Stimulated activated CD8-positive, alpha-beta memory T cell treated with anti-CD3 and anti-CD28 coated beads, Interleukin-7, amount 100 ng/mL, for 1 hour (primary cell): Measurements from ENCODE around the gene CSF1.

Source experiments
- DNase-seq, 2 donors: peaks; one replicate each; pipeline ENCODE4 v3.0.0-alpha.2; 2020; ENCODE audit warnings: low read depth in 2 of 2

The CSF1 gene

DNA sequence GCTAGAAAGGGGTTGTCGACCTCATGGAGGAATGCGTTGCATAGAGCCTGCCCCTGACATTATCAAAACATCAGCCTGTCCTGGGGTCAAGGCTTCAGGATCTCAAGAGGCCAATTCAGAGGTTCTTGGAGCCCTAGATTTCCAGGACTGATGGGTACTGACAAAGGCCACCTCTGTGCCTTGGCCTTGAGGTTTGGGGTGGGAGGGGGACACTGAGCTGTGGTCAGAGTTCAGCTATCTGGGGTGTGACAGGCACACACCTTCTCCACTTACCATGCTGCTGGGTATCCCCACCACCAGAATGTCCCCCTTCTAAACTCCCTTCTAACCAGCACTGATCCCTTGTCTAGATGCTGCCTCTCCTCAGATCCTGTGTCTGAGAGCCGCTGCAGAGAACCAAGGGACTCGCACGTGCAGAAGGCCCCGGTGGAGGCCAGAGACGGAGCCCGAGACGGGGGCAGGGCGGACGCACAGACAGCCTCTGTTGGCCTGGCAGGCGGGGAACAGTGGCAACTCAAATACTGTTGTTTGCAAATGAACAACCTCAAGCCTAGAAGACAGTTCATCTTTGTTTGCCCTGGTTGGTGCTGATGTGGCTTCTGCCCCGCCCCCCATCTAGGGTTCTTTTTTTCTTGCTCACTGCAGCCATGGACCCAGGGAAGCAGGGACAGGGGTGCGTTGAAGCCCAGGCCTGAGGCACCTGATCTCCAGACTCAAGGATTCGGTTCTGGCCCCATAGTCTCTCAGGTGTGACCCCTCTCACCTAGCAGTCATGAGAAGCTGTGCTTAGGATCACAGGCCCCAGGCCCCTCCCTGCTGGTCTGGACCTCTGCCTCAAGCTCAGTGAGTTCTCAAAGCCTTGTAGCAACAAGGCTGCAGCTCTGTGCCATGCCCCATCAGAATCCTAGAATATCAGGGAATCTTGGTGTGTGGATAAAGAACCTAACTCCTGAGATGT, 28.1 kb upstream of the CSF1 start:
- no peak for DNase-seq

DNA sequence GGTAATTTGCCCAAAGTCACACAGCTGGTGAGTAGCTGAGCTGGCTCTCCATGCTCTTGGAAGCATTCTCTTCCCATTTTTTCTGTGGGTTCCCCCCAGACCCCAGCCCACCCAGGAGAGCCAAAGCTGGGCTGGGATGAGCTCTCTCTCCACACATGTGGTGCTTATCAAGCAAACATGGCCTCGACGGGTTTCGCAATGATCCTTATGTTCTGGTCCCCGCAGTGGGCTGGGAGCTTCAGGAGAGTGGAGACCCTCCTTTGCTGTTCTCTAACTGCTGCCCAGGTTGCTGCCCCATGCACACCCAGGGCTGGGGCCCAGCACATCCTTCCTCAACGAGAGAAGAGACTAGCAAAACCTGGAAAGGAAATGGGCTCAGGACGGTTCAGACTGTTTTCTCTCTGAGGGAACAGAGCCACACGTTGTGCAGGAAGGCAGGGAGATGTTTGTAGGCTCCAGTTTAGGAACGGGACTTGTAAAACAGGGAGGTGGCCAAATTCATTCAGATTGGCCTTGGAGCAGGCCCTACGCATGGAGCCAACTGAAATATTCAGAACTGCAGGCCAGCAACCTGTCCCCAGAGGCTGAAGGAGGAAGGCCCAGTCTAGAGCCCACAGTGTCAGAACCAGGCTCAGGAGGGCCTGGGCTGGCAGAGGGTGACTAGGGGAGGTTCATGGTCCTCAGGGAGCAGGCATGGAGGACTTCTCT, 27.2 kb upstream of the CSF1 start:
- no peak for DNase-seq

DNA sequence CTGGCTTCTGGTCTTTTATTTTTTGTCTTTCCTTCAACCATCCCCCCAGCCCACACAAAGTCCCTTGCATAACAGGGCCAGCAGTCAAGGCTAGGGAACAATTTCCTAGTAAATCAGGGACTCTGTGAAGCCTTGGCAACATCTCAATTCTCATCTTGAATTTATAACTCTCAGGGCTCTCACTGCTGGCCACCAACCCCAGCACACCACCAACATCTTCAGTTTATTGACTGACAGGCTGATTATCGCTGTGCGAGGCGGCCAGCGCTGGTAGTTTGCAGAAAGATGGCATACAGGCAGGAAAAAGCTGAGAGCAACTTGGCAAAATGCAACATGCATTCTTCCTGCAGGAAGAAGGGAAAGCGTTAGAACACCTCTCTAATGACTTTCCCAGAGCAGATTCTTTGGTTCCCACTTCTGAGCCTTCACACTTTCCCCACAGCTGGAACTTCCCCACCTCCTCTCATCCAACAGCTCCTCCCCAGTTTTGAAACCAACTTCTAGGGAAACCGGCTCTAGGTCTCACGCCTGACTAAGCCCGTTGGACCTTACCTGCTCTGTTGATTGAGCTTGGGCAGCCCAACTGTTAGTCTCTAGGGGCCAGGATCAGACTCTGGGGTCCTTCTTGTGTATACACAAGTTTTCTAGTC, 26.3 kb upstream of the CSF1 start:
- DNase-seq, result no peak

DNA sequence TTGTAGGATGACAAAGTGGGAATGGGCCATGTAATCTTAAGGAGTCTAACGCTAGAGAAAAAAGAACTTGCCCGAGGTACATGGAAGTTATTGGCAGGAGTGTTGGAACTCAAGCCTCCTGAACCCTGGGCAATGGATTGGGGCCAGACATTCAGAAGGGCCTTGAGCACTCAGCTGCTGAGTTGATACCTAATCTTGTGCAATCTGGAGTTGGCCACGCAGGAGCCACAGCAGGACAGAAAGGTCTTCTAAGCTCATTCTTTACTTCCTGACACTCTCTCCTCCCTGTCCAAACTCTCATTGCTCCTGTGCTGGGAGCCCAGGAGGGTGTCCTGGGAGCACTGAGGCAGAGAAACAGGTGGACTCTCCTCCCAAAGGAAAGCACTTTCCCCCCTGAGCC, 25.1 kb upstream of the CSF1 start:
- DNase-seq, result no peak

DNA sequence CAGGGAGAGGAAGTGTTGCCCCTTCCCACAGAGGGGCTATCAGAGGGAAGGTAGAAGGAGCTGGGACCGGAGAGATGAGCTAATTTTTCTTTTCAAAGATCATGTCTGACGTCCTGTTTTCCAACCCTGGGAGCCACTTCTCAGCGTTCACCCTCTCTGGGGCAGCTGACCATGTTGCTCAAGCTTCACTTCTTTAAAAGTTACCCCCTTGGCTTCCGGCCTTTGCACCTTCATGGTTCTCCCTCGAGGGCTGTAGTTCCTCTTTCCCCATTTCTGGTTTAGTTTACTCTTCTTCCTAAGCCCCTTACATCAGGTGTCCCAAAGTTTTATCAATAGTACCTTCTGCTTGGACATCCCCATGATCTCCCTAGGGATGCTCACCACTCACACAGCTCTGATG, 23.8 kb upstream of the CSF1 start:
- no peak for DNase-seq

DNA sequence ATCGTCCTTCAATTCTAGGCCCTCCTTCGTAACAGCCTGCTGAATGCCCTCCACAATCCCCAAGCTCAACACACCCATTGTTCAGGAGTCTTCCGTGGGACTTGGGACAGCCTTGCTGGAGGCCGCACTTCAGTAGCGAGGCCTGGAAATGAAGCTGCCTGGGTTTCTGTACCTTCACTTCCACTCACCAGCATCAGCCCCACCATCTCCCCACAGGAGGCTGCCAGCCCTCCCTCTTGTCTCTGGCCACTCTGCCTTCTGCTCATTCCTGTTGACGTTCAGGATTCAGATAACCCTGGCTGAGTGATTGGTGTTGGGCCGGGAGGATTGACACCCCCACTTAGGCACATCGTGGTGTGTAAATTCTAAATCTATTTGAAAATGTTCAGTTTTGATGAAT, 23.4 kb upstream of the CSF1 start:
- no peak for DNase-seq

DNA sequence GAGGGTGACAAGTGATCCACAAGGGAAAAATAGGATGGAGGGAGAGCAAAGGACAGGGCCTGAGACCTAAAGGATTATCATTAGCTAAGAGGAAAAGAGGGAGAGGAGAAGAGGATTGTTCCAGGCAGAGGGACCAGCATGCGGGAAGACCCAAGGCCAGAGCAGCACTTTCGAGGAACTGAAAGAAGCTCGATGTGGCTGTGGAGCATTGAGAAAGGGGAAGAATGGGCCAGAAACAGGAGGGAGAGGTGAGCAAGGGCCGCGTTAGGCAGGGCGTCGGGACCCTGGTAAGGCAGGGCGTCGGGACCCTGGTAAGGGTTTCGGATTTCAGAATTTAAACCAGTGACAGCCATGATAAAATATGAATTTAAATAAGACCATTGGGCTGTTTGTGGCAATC, 22.8 kb upstream of the CSF1 start:
- no peak for DNase-seq

DNA sequence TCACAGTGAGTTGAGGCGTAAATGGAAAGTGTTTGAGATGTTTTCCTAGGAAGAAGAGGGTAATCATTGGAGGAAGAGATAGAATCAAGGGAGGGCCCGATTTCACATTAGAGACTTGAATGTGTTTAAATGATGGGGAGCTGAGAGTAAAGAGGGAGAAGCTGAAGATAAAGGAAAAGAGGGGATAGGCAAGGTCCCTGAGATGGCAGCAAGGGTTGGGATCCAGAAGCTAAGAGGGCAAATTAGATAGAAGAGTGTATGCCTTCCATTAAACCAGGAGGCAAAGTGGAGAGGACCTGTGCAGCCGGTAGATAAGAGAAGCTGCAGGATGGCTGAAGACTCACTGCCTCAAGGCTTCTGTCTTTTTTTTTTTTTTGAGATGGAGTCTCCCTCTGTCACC, 21.6 kb upstream of the CSF1 start:
- no peak for DNase-seq

DNA sequence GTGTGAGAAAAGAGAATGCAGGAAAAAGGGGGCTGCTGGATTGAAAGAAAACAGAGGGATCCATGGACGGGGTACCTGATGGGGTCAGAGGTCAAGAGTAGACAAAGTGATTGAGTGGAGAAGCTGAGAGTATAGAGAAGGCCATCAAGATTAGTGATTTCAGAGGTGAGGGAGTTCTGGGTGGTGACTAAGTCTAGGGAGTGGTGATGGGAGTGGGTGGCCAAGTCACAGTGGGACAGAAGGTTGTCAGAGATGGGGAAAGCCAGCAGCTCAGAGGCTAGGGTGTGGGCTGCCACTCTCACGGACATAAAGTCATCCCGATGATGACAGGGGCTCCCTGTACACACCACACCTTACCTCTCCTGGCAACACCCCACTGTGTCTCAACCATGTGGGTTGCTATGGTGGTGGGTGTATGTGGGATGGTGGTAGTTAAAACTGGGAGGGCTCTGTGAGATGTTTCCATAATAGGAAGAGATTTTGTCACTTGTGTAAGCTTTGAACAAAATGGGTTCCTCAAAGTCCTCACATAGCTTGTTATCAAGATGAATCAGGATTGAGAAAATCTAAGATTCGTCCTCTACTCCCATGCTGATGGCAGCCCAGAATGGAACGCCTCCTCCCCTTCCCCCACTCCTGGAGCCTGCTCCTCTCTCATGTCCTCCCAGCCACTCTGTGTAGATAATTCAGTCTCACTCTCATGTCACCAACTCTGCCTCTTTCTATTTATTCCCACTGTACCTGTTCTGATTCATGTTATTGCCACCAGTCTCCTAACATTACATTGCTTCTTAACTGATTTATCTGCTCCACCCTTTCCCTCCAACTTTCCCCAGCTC, 20.3 kb upstream of the CSF1 start:
- DNase-seq, result no peak

DNA sequence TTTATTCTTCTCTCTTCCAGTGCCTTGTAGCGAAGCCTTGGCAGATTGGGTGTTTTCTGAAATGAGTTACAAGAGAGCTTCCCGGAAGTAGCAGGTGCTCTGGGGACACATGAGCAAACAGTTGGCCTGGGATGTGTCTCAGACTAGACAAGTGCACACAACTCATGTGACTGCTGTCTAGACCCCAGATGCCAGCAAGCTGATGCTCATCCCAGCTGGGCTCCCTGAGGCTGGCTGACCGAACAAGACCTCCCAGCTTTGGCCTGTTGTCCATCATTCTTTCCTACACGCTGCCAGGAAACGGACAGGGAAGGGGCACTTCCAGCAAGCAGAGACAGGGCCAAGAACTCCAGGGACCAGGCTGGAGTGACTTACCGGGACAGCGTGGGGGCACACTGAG, 18.7 kb upstream of the CSF1 start:
- no peak for DNase-seq

DNA sequence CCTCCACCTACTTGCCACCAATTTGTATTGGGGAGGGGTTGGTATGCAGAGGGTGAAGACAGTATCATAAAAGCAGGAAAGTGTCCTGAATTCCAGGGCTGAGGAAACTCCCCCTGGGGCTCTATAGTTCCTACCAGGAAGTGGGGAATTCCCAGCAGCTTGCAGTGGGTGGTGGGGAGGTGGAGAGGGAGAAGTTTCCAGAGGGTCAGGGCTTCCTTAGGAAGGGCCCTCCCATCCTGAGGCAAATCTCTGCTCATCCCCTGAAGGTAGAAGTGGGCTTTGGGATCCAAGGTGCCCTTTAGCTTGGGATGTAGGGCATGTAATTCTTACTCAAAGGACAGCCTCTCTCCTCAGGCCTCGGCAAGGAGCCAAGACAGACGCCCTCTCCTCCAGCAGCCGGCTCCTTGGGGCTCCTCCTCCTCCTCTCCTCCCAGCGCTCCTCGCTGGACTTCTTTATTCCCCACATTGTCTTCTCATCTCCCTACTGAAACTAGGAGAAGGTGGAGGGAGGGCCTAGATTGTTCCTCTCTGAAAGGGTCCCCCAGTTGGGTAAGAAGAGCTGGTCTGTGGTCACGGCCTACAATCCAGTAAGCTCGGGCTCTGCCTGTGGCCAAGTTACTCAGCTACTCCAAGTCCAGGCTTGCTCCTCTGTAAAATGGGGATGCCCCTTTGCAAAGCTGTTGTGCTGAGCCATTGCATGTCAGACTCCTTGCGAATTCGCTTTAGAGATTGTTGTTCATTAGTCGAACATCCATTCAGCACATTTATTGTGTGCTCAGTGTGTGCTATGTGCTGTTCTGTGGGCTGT, 17.9 kb upstream of the CSF1 start:
- no peak for DNase-seq

DNA sequence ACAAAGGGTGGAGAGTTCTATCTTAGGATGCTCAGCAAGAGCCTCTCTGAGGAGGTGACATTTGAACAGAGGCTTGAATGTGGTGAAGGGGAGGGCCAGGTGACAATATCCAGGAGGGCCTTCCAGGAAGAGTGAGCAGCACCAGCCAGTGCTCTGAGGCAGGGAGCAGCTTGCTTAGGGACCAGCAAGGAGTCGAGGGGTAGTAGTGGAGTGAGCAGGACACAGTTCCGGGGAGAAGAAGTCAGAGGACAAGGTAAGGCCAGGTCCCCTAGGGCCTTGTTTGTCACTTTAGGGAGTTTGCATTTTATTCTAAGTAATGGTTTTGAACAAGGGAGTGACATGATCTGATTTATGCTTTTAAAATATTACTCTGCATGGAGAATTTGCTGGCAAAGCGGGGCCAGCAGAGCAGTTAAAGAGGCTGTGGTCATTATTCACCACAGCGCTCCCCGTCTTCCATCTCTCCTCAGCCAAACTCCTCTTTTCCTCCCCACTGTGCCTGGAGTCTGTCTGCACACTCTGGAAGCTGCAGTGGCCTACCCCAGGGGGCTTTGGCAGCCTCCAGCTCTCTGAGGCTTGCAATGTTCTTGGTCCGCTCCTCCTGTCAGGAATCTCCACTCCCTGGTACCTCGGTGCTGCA, 17.0 kb upstream of the CSF1 start:
- no peak for DNase-seq

DNA sequence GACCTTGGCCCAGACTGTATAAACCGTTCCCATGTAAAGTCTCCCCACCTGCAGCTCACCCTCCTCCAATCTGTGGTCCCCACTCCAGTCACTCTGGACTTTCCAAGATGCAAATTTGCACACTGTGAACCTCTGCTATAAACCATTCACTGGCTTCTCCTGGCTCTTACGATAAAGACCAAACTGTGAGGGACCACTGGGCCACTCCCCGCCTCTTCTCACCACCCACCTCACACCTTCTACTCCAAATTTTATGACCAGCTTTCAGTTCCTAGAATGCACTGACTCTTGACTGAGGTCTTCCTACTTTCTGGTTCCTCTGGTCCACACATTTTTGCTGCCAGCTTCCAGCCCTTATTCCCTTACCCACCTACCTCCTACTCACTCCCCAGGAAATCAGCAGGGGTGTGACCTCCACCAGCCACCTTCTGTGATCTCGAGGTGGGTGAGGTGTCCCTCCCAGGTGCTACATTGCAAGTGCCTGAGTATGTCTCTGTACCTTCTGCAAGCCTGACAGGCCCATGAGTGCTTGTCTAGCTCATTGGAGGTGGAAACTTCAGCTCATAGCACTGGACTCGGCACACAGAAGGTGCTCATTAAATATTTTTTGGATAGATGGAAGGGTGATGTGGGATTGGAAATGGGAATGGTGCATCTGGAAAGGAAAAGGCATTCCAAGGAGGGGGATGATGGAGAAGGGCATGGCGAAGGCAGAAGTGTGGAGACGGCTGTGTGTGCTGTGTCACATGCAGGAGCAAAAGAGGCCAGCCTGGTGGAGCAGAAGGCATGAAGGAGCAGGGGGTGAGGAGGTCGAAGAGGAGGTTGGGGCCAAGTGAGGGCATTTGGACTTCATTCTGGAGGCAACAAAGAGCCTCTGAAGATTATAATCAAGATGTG, 15.6 kb upstream of the CSF1 start:
- DNase-seq, result no peak

DNA sequence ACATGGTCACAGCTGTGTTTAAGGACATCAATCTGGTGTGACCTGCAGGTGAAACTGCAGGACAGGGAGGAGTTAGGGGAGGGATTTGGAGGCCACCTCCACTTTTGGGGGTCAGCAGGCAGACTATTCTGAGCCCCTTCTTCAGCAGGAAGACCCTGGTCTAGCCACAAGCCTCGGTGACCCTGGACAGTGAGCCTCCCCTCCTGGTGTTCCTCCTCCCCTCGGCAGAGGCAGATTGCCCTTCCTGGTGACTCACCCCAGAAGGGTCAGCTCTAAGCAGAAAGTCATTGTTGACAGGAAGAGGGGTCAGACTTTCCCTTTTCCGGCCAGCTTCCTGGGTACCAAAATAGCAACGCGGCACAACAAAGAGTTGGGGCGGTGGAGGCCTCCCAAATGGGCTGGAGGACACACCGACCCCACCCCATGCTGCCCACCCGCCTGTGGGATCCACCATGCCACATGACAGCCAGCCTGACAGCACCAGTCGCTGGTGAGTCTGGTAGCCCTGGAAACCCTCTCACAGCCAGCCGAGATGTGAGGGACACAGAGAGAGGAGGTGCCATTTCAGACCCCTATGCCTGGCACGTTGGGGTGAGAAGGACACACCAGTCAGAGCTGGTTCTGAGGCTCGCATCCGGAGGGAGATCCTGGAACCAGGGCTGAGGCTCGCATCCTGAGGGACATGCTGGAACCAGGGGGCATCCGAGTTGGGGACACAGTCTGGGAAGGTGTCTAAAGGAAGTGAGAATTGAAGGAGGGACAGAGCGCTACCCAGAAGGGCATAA, 14.7 kb upstream of the CSF1 start:
- DNase-seq, result no peak

DNA sequence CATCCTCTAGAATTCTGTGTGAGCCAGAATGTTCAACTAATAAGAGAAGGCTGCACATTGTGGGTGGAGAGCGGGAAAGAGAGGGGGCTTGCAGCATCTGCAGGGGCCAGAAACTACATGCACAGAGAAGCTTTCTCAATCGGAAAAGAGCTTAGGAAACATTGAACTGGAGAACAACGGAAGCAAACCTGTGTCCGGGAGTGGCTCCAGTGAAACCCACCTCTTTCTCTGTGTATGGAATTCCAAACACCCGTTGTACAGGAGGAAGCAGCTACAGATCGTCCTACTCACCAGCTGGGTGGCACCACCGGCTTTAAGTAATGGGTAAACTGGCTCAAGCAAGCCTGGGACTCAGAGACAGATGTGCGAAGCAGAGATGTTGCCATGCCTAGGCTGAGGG, 14.0 kb upstream of the CSF1 start:
- no peak for DNase-seq

DNA sequence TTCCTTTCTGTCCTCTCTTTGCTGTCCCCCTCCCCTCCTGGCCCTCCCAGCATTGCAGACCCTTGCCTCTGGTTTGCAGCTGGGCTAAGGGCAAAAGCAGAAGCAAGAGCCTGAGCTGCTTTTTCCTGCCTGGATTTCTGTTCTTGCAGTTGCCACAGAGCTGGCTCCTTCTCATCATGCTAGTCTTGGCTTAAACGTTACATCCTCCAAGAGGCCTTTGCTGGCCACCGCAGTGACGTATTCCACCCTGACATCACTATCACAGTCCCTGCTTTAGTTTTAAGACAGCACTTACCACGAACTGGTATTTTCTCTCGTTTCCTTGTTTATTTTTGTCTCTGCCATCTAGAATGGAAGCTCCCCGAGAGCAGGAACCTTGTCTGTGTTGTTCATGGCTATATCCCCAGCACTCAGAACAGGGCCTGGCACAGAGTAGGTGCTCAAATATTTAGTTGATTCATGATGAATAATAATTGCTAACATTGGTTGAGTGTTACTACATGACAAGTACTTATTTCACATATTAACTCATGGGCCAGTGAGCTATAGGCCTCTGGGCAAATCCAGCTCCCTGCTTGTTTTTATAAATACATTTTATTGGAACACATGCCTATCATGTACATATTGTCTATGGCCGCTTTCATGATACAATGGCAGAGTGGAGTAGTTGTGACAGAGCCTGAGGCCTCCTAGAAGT, 13.2 kb upstream of the CSF1 start:
- DNase-seq, result no peak

DNA sequence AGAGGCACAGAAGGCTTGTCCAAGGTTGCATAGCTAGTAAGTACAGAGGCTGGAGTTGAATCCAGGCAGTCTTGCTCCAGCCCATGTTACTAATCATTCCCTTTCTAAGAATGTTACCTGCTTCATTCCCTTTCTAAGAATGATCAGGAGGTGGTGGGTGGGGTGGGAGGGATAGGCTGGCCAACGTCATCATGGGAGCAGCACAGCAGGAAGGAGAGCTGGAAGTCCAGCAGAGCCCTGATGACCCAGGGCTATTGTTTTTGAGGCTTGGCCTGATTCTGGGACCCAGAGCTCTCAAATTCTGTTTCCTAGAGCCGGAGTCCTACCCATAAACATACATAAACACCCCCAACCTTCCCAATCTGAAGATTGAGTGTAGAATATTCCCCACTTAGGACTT, 11.8 kb upstream of the CSF1 start:
- no peak for DNase-seq

DNA sequence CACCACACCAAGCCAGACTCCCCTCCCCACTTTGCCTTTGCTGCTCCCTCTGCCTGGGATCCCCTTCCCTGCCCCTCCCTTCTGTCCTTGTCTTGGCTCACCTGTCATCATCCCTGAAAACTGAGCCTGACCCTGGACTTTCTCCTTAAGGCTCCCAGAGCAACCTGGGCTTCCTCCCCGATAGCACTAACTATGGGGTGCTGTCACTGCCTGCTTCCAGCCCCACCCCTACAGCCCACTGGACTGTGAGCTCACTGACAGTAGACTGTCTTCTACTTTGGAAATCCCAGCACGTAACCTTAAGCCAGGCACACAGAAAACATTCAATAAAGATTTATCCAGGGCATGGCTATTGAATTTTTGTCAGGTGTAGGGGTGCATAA, 9.5 kb upstream of the CSF1 start:
- no peak for DNase-seq
